ENCODE measurements around the gene DST.

- TF ChIP-seq CTCF (IDR thresholded peaks at IDR 0.05 in 4 of 5, conservative IDR thresholded peaks at IDR 0.05 in 1 of 5) (no peak), POLR2A (IDR thresholded peaks at IDR 0.05) (no peak)
Observed at GRCh38 chr6:56691814-56692213, 49.1 kb upstream of the DST start.

Data from gastrocnemius medialis (tissue), 4 donors.